Skeletal muscle tissue (tissue), 4 donors: ENCODE data around the gene CCDC39. TPM values are rescaled to one million over a fixed set of nuclear protein-coding genes. Genes with fewer than 3 reads are reported as not detected.
A peak's percentile ranks its signal among the peaks of the same experiment; 100 is the strongest.

Experiments
- H3K27ac ChIP-seq: one replicate; pipeline ENCODE4 v1.7.0; 2013; ENCODE audit warnings: mild to moderate bottlenecking, low read depth, low read length, inconsistent platforms
- H3K27me3 ChIP-seq, 3 donors: one replicate each; pipeline ENCODE4 v1.7.0; 2013; ENCODE audit warnings: low read length in 3 of 3; ENCODE audit not compliant: control insufficient read depth in 3 of 3, insufficient read depth in 3 of 3
- H3K36me3 ChIP-seq, 3 donors: one replicate each; pipeline ENCODE4 v1.7.0; 2013; ENCODE audit warnings: low read length in 3 of 3; ENCODE audit not compliant: control insufficient read depth in 3 of 3, insufficient read depth in 3 of 3
- H3K4me1 ChIP-seq, 3 donors: one replicate each; pipeline ENCODE4 v1.7.0; 2013; ENCODE audit warnings: low read length in 3 of 3, mild to moderate bottlenecking in 3 of 3; ENCODE audit not compliant: control insufficient read depth in 3 of 3, insufficient read depth in 3 of 3
- H3K4me3 ChIP-seq, 3 donors: one replicate each; pipeline ENCODE4 v1.7.0; 2013; ENCODE audit warnings: low read length in 3 of 3
- H3K9ac ChIP-seq, 3 donors: one replicate each; pipeline ENCODE4 v1.7.0; 2013; ENCODE audit warnings: low read length in 3 of 3, mild to moderate bottlenecking in 3 of 3, moderate library complexity in 2 of 3, low read depth in 1 of 3
- H3K9me3 ChIP-seq, 3 donors: one replicate each; pipeline ENCODE4 v1.7.0; 2013; ENCODE audit warnings: low read length in 3 of 3; ENCODE audit not compliant: control insufficient read depth in 3 of 3
- total RNA-seq: library from RNA; depleted of rRNA; stranded (reverse); fragments of >200 nt; gene quantifications from one replicate; pipeline ENCODE4 v1.2.3, GENCODE V29; 2014
- donor health status: Osteomylitis.

Gene CCDC39
- total RNA-seq, 1 donor from 2014 or later: not detected

DNA sequence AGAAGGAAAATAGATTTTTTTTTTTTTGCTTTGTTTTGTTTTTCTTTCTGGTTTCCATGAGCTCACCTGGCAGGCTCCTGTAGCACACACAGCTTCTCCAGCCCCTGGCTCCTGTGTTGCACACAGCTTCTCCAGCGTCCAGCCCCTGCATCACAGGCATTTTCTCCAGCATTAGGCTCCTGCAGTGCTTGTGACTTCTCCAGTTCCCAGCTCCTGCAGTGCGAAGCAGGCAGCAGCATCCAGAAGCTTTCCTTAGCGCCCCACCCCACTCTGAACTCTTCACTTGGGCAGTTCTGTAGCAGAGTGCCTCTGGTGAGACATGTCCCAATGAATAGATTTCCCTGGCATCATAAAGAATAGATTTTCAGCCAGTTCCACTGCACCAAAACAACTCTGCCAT, 5.5 kb upstream of the CCDC39 start:
- no peak overlapping the region for H3K4me3 ChIP-seq
- H3K27ac ChIP-seq: no peak overlapping the region
- no peaks in the 10 kb centered on the region for H3K9me3 ChIP-seq
- peaks cover 0 to 3% (median 0%) of the 10 kb centered on the region in 3 donors for H3K27me3 ChIP-seq
- H3K9ac ChIP-seq: no peak overlapping the region
- H3K36me3 ChIP-seq: no peaks in the 10 kb centered on the region
- H3K4me1 ChIP-seq: peaks cover under 1 to 4% (median 3%) of the 10 kb centered on the region in 3 donors

GRCh38 chr3:180683816-180684215, 4.5 kb upstream of the CCDC39 start:
- H3K4me3 ChIP-seq: no peak overlapping the region
- no peaks in the 10 kb centered on the region for H3K36me3 ChIP-seq
- H3K9me3 ChIP-seq: no peaks in the 10 kb centered on the region
- no peak overlapping the region for H3K9ac ChIP-seq
- peaks cover 0 to 3% (median 0%) of the 10 kb centered on the region in 3 donors for H3K27me3 ChIP-seq
- H3K27ac ChIP-seq: no peak overlapping the region
- H3K4me1 ChIP-seq: peaks cover 6 to 13% (median 10%) of the 10 kb centered on the region in 3 donors

DNA sequence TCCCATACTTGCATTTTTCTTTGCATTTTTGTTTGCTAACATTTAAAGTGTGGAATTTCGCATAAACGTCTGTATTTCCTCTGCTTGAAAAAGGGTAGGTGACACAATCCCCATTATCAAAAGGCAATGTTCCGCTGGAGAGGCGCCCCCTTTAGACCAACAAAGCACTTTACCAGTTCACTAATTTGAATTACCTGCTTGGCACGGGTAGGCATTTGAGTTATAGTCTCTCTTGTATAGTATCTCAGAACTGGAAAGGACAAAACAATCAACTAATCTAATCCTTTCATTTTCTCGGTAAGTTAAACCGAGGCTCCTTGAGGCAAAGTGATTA, 775 bp upstream of the CCDC39 start:
- H3K9ac ChIP-seq: peak overlapping the region; percentile 57 to 74 (median 65)
- H3K4me3 ChIP-seq: peak overlapping the region; percentile 82 to 88 (median 86)
- no peaks in the 10 kb centered on the region for H3K9me3 ChIP-seq
- H3K36me3 ChIP-seq: no peaks in the 10 kb centered on the region
- H3K4me1 ChIP-seq: peaks cover 6 to 13% (median 11%) of the 10 kb centered on the region in 3 donors
- peaks cover 0 to 3% (median 0%) of the 10 kb centered on the region in 3 donors for H3K27me3 ChIP-seq
- H3K27ac ChIP-seq: no peak overlapping the region

DNA sequence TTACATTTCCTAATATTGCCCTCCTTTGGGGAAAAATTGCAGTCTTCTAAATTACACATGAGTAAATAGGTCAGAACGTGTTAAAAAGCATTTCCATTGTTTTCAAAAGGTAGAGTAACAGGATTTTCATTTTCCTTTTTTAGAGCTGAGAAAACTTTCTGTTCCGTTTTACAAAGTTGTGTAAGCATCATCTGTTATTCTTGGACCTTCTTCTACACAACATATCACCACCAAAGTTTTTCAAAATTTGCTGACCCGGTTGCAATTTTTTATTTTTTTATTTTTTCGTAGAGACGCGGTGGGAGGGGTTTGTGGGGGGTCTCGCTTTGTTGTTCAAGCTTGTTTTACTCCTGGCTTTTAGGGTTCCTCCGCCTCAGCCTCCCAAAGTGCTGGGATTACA, 1.1 kb downstream of the CCDC39 start:
- no peak overlapping the region for H3K9ac ChIP-seq
- no peak overlapping the region for H3K27ac ChIP-seq
- no peak overlapping the region for H3K4me3 ChIP-seq
- H3K36me3 ChIP-seq: no peaks in the 10 kb centered on the region
- no peaks in the 10 kb centered on the region for H3K9me3 ChIP-seq
- H3K4me1 ChIP-seq: peaks cover 6 to 13% (median 11%) of the 10 kb centered on the region in 3 donors
- peaks cover 0 to 3% (median 0%) of the 10 kb centered on the region in 3 donors for H3K27me3 ChIP-seq

GRCh38 chr3:180661444-180661843, 17.8 kb downstream of the CCDC39 start:
- Histone ChIP-seq H3K36me3 (no peaks in the 10 kb centered on the region), H3K27ac (no peak overlapping the region)

GRCh38 chr3:180657094-180657493, 22.2 kb downstream of the CCDC39 start:
- no peaks in the 10 kb centered on the region for H3K36me3 ChIP-seq
- no peak overlapping the region for H3K9ac ChIP-seq
- H3K4me1 ChIP-seq: no peaks in the 10 kb centered on the region
- no peaks in the 10 kb centered on the region for H3K9me3 ChIP-seq
- no peak overlapping the region for H3K27ac ChIP-seq
- no peak overlapping the region for H3K4me3 ChIP-seq
- no peaks in the 10 kb centered on the region for H3K27me3 ChIP-seq

More at GRCh38 chr3:180661444-180661843, 17.8 kb downstream of the CCDC39 start:
- no peak overlapping the region for H3K4me3 ChIP-seq
- no peaks in the 10 kb centered on the region for H3K9me3 ChIP-seq
- H3K27me3 ChIP-seq: no peaks in the 10 kb centered on the region
- no peak overlapping the region for H3K9ac ChIP-seq
- H3K4me1 ChIP-seq: no peaks in the 10 kb centered on the region

- H3K4me3 ChIP-seq: no peak overlapping the region
- no peak overlapping the region for H3K9ac ChIP-seq
- no peaks in the 10 kb centered on the region for H3K36me3 ChIP-seq
- H3K27ac ChIP-seq: no peak overlapping the region
- H3K27me3 ChIP-seq: no peaks in the 10 kb centered on the region
- H3K9me3 ChIP-seq: no peaks in the 10 kb centered on the region
- no peaks in the 10 kb centered on the region for H3K4me1 ChIP-seq
Observed at GRCh38 chr3:180656406-180656805, 22.9 kb downstream of the CCDC39 start.

GRCh38 chr3:180646187-180646790, 33.0 kb downstream of the CCDC39 start:
- Histone ChIP-seq H3K4me3 (no peak overlapping the region), H3K27ac (no peak overlapping the region), H3K9me3 (no peaks in the 10 kb centered on the region), H3K4me1 (no peaks in the 10 kb centered on the region), H3K36me3 (no peaks in the 10 kb centered on the region), H3K27me3 (no peaks in the 10 kb centered on the region), H3K9ac (no peak overlapping the region)

GRCh38 chr3:180640987-180641386, 38.3 kb downstream of the CCDC39 start:
- Histone ChIP-seq H3K9ac (no peak overlapping the region), H3K9me3 (no peaks in the 10 kb centered on the region), H3K4me1 (no peaks in the 10 kb centered on the region), H3K36me3 (no peaks in the 10 kb centered on the region), H3K27ac (no peak overlapping the region), H3K4me3 (no peak overlapping the region), H3K27me3 (no peaks in the 10 kb centered on the region)

- Histone ChIP-seq H3K9ac (no peak overlapping the region), H3K36me3 (no peaks in the 10 kb centered on the region), H3K4me3 (no peak overlapping the region), H3K9me3 (no peaks in the 10 kb centered on the region), H3K27me3 (no peaks in the 10 kb centered on the region), H3K27ac (no peak overlapping the region), H3K4me1 (no peaks in the 10 kb centered on the region)
Observed at GRCh38 chr3:180633722-180634121, 45.6 kb downstream of the CCDC39 start.
